ENCODE measurements around the gene UBXN4. TPM values are rescaled to one million over a fixed set of nuclear protein-coding genes. Genes with fewer than 3 reads are reported as not detected.

Gene UBXN4
- total and polyA plus RNA-seq, 2 of the 4 experiments (the other 2 are of a cell fraction) = 48.1 to 49.1 TPM

DNA sequence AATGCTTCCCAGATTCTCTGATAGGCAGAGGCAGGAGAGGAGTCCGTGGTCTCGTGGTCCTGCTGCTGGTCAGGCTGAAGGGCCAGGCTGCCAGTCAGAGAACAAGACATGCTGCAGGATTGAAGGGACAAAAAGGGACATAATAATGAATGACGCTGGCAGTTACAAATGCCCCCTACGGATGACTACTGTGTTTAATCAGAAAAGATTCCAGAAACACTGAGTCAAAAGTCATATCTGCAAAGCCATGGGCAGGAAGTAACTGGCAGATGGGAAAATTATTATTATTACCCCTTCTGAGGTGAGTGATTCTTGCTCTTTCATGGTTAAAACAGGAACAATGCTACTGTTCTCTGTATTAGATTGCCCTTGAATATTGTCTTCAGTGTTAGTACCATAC, 76.3 kb downstream of the UBXN4 start:
- peak; percentile 19; the same call in 1 of the 2 replicates for ATAC-seq (ENCODE audit: low read depth)
- no peaks in the 10 kb centered on the region for H3K79me1 ChIP-seq (ENCODE audit: low read depth in 1 of 2, low read length in 2 of 2)
- no peaks in the 10 kb centered on the region for H3K36me3 ChIP-seq (ENCODE audit: control insufficient read depth, insufficient read depth, low read length)
- CTCF ChIA-PET = no interaction called here
- POLR2A ChIA-PET (ENCODE audit: unreplicated experiment) = no interaction called here
- H2BK20ac ChIP-seq (ENCODE audit: low read depth, low read length) = no peak overlapping the region
- BruUV-seq (replicated peaks) = no TSS peak
- no peak overlapping the region for H3K27ac ChIP-seq (ENCODE audit: insufficient read depth, low read length)
- intact Hi-C loops (cut with micrococcal nuclease) = loop anchor here (5.0 kb wide), 1 partner anchor 559 kb away; no protein-coding TSS in a partner anchor
- H4K8ac ChIP-seq (ENCODE audit: low read depth in 2 of 2, low read length in 2 of 2) = no peak overlapping the region
- DNase-seq = no peak
- H2AK5ac ChIP-seq (ENCODE audit: low read depth, low read length) = no peak overlapping the region; the same call in 1 of the 2 replicates
- no peak overlapping the region for H3K9ac ChIP-seq (ENCODE audit: low read depth, low read length)
- H4K91ac ChIP-seq (ENCODE audit: insufficient read depth, low read depth, low read length) = no peak overlapping the region
- no peaks in the 10 kb centered on the region for H3K27me3 ChIP-seq (ENCODE audit: control insufficient read depth, insufficient read depth, low read length)
- H3K9me1 ChIP-seq (ENCODE audit: insufficient read depth, low read length) = no peaks in the 10 kb centered on the region
- no peak overlapping the region for H2BK15ac ChIP-seq (ENCODE audit: low read depth, low read length)
- H2AFZ ChIP-seq (replicated peaks; ENCODE audit: low read length, poor library complexity) = peak overlapping the region; percentile 35
- dilution Hi-C loops (cut with HindIII; ENCODE audit: low sequenced_read_pairs, unreplicated experiment) = no loop called here
- peak overlapping the region; percentile 7 for H2AK9ac ChIP-seq (replicated peaks; ENCODE audit: low read depth, low read length, poor library complexity)
- no peak overlapping the region for H3K14ac ChIP-seq (replicated peaks; ENCODE audit: low read depth, low read length)
- H3K4me1 ChIP-seq (ENCODE audit: control insufficient read depth, insufficient read depth, low read length) = peaks cover 6% of the 10 kb centered on the region; the same call in 1 of the 2 replicates
- 61% methylated on average over 4 of the region's 4 CpGs; no CpG with 5 or more reads in 1 of the 2 experiments for WGBS, 2 experiments (ENCODE audit: extremely low coverage in 2 of 2, insufficient read length in 1 of 2)
- TF ChIP-seq POLR2A (IDR thresholded peaks at IDR 0.05; ENCODE audit: low read depth, low read length) (no peak), BHLHE40 (IDR thresholded peaks at IDR 0.05; ENCODE audit: low read depth, low read length) (no peak)
- no peaks in the 10 kb centered on the region for H4K20me1 ChIP-seq (ENCODE audit: insufficient read depth, low read length)
- no peaks in the 10 kb centered on the region; the same call in 1 of the 2 replicates for H3K9me3 ChIP-seq (ENCODE audit: control insufficient read depth, insufficient read depth, low read length)
- no peak overlapping the region for H3K4me3 ChIP-seq (ENCODE audit: insufficient read depth, low read depth, low read length)
- H4K5ac ChIP-seq (ENCODE audit: low read depth, low read length) = no peak overlapping the region
- no peak overlapping the region for H2BK5ac ChIP-seq (ENCODE audit: low read depth, low read length, poor library complexity, severe bottlenecking)
- H3K56ac ChIP-seq (ENCODE audit: extremely low read depth, insufficient read depth, low read length) = no peak overlapping the region
- no peak overlapping the region for H3K4me2 ChIP-seq (ENCODE audit: low read depth, low read length)
- no peak overlapping the region for H3K23ac ChIP-seq (ENCODE audit: low read depth, low read length)
- H3K18ac ChIP-seq (ENCODE audit: low read depth, low read length) = no peak overlapping the region
- in situ Hi-C loops (cut with MboI; ENCODE audit: low sequenced_read_pairs) = no loop called here
- no peak overlapping the region for H2BK120ac ChIP-seq (ENCODE audit: low read depth, low read length)
- H3K4ac ChIP-seq (ENCODE audit: low read depth, low read length) = no peak overlapping the region

Measured in IMR-90 (cell line).